ENCODE results near the gene RELL1. TPM values are rescaled to one million over a fixed set of nuclear protein-coding genes. Genes with fewer than 3 reads are reported as not detected.

Gene RELL1
- total and polyA plus RNA-seq, 10 of the 15 experiments (the other 5 are each of a cell fraction or from before 2014, with no cell fraction given), result 0.20 to 10.9 (median 3.9) TPM

GRCh38 chr4:37715889-37716402 is 29.8 kb upstream of the RELL1 start:
- FAIRE-seq (no peak), ATAC-seq (peak; percentile 92), DNase-seq (ENCODE audit: low read depth, low spot score) (peak; percentile 43)
- Histone ChIP-seq H3K4me3 (no peak overlapping the region), H3K4me1 (ENCODE audit: control insufficient read depth, insufficient read depth, low read length) (peaks cover 18% of the 10 kb centered on the region), H3K27ac (ENCODE audit: control insufficient read depth, insufficient read depth) (peak overlapping the region; percentile 55), H4K20me1 (ENCODE audit: control insufficient read depth, insufficient read depth) (no peaks in the 10 kb centered on the region), H3K27me3 (replicated peaks in 1 of 2; ENCODE audit: control insufficient read depth in 2 of 2, insufficient read depth in 2 of 2, low read length in 1 of 2) (no peaks in the 10 kb centered on the region), H3K36me3 (ENCODE audit: control insufficient read depth in 2 of 2, insufficient read depth in 2 of 2, low read length in 1 of 2) (no peaks in the 10 kb centered on the region), H3K9ac (ENCODE audit: control insufficient read depth, insufficient read depth, low read length) (no peak overlapping the region), H3K9me3 (replicated peaks; ENCODE audit: control insufficient read depth, insufficient read depth, low read length) (no peaks in the 10 kb centered on the region), H2AFZ (ENCODE audit: control insufficient read depth, low read depth, low read length) (peak overlapping the region; percentile 25; the same call in 1 of the 2 replicates), H3K4me2 (ENCODE audit: control insufficient read depth, insufficient read depth) (peak overlapping the region; percentile 82), H3K79me2 (ENCODE audit: control insufficient read depth, insufficient read depth, low read length) (no peaks in the 10 kb centered on the region)
- ChIA-PET SMC1A (ENCODE audit: uncharacterized antibody, unreplicated experiment) (interaction anchor here (1.0 to 1.3 kb wide), 4 partner anchors 11 to 112 kb away, joined by 3 read pairs; no protein-coding TSS in a partner anchor), RAD21 (ENCODE audit: unreplicated experiment) (interaction anchor here (1.1 kb wide), 1 partner anchor 29 kb away, joined by 6 read pairs; the partner anchor contains the start of gene RELL1), POLR2A (interaction anchor here (1.0 to 1.2 kb wide), 3 partner anchors 22 to 62 kb away, joined by 3 read pairs; no protein-coding TSS in a partner anchor), CTCF (interaction anchor here (1.0 to 1.6 kb wide), 3 partner anchors 31 to 262 kb away, joined by 3 to 4 read pairs (median 3); no protein-coding TSS in a partner anchor)
- BruUV-seq (replicated peaks), result no TSS peak
- in situ Hi-C loops (cut with MboI), result no loop called here
- 0% methylated on average over 4 of the region's 4 CpGs for WGBS (ENCODE audit: insufficient coverage, insufficient replicate concordance, low lambda C conversion rate, missing lambda C conversion rate)
- intact Hi-C loops (cut with micrococcal nuclease; ENCODE audit: unreplicated experiment), result no loop called here
- no peak for TF ChIP-seq FOS (IDR thresholded peaks at IDR 0.05; ENCODE audit: borderline replicate concordance, extremely low read depth, insufficient read length)
- TF ChIP-seq ZBED1 (IDR thresholded peaks at IDR 0.05; ENCODE audit: borderline replicate concordance), result peak; percentile 75
- no peak for TF ChIP-seq BCL3 (IDR thresholded peaks at IDR 0.05; ENCODE audit: borderline replicate concordance, insufficient read depth, low read depth, low read length, poor library complexity, severe bottlenecking)
- 0 out of 2 replicates have a peak, but pooled peaks have one; percentile 2 for TF ChIP-seq RAD21 (IDR thresholded peaks at IDR 0.05; ENCODE audit: insufficient read depth, low read depth, low read length)
- no peak for TF ChIP-seq CHD2 (IDR thresholded peaks at IDR 0.05; ENCODE audit: borderline replicate concordance, low read depth, low read length)
- TF ChIP-seq MEF2A (IDR thresholded peaks at IDR 0.05; ENCODE audit: insufficient read depth, low read depth, low read length), result peak; percentile 91
- 0 out of 6 replicates have a peak, but pooled peaks of 1 of the 3 experiments have one; percentile 14 for TF ChIP-seq CTCF (IDR thresholded peaks at IDR 0.05 in 2 of 3, conservative IDR thresholded peaks at IDR 0.05 in 1 of 3; ENCODE audit: control insufficient read depth in 2 of 3, extremely low read depth in 1 of 3, insufficient read depth in 1 of 3, low read depth in 3 of 3, low read length in 3 of 3)
- no peak for TF ChIP-seq HDAC2 (IDR thresholded peaks at IDR 0.05)
- peak; percentile 88 for TF ChIP-seq EED (IDR thresholded peaks at IDR 0.05; ENCODE audit: low read depth)
- no peak for TF ChIP-seq SUZ12 (IDR thresholded peaks at IDR 0.05; ENCODE audit: unreplicated experiment)
- TF ChIP-seq E2F8 (IDR thresholded peaks at IDR 0.05; ENCODE audit: low read depth, partially characterized antibody), result no peak
- TF ChIP-seq MXI1 (IDR thresholded peaks at IDR 0.05; ENCODE audit: low read depth, low read length), result 0 out of 2 replicates have a peak, but pooled peaks have one; percentile 33
- no peak for TF ChIP-seq USF1 (IDR thresholded peaks at IDR 0.05; ENCODE audit: borderline replicate concordance, extremely low read length, insufficient read depth, low read depth, low read length)
- TF ChIP-seq SMAD1 (IDR thresholded peaks at IDR 0.05; ENCODE audit: low read depth, partially characterized antibody), result peak; percentile 94
- peak in 1 of 2 experiments; percentile 81; a peak in 2 of 4 replicates for TF ChIP-seq ETV6 (conservative IDR thresholded peaks at IDR 0.05 in 1 of 2, IDR thresholded peaks at IDR 0.05 in 1 of 2; ENCODE audit: borderline replicate concordance in 1 of 2, low read depth in 1 of 2)
